B cell (primary cell): ENCODE measurements around the gene PTPRC. TPM values are rescaled to one million over a fixed set of nuclear protein-coding genes. Genes with fewer than 3 reads are reported as not detected.
A peak's percentile ranks its signal among the peaks of the same experiment; 100 is the strongest.

ENCODE experiments used
- ATAC-seq: fragments of 200-7000 bp; cut with Tn5 transposase; one replicate; pipeline ENCODE4 v1.10.0; 2021; ENCODE audit warnings: low read depth, mild to moderate bottlenecking, moderate number of reproducible peaks, moderate library complexity
- CTCF ChIA-PET: fragments of 350-600 bp; sonication (Branson Sonifier 250); formaldehyde crosslinking; loops from one replicate; lab custom pipeline; 2021; ENCODE audit warnings: antibody characterized with exemption, inconsistent platforms; lab: Charles Lee
- POLR2A ChIA-PET: fragments of 350-600 bp; sonication (Branson Sonifier 250); formaldehyde crosslinking; loops from one replicate; lab custom pipeline; 2021; ENCODE audit warnings: antibody characterized with exemption; lab: Charles Lee
- DNase-seq: peaks from one replicate; pipeline ENCODE4 v3.0.0; 2013
- H2AFZ ChIP-seq: 2 replicates; pipeline ENCODE4 v1.6.1; 2012; ENCODE audit warnings: mild to moderate bottlenecking, low read depth, low read length; ENCODE audit not compliant: insufficient read depth, poor library complexity, severe bottlenecking
- H3K27ac ChIP-seq, 2 donors: 1 replicate in 1 of 2; 2 replicates in 1 of 2; pipeline ENCODE4 v1.5.1; 2012 to 2013; ENCODE audit warnings: low read length in 2 of 2, mild to moderate bottlenecking in 2 of 2, moderate library complexity in 1 of 2
- H3K27me3 ChIP-seq, 4 experiments: fragments of 200-600 bp in 1 of 4; sonication (generic) in 1 of 4; replicated peaks in 1 of 4; 1 replicate in 2 of 4; 2 replicates in 2 of 4; pipeline versions ENCODE4 v1.6.1 to v1.7.0; 2013 to 2016; ENCODE audit warnings: low read length in 3 of 4, mild to moderate bottlenecking in 2 of 4, mixed read lengths in 1 of 4, moderate library complexity in 1 of 4; ENCODE audit not compliant: insufficient read depth in 4 of 4, control insufficient read depth in 3 of 4; ENCODE audit errors: control extremely low read depth in 1 of 4
- H3K36me3 ChIP-seq, 2 experiments: replicated peaks in 1 of 2; 1 replicate in 1 of 2; 2 replicates in 1 of 2; pipeline versions ENCODE4 v1.6.1 to v1.7.1; 2013; ENCODE audit warnings: low read length in 1 of 2; ENCODE audit not compliant: insufficient read depth in 2 of 2, control insufficient read depth in 1 of 2; ENCODE audit errors: control extremely low read depth in 1 of 2, extremely low read depth in 1 of 2
- H3K4me1 ChIP-seq, 2 donors: fragments of 200-600 bp in 1 of 2; sonication (generic) in 1 of 2; 1 replicate in 1 of 2; 2 replicates in 1 of 2; pipeline versions ENCODE4 v1.5.1 to v1.6.1; 2013 to 2017; ENCODE audit warnings: low read length in 2 of 2; ENCODE audit not compliant: control insufficient read depth in 2 of 2, insufficient read depth in 2 of 2
- H3K4me2 ChIP-seq: replicated peaks from 2 replicates; pipeline ENCODE3; 2012; ENCODE audit warnings: mild to moderate bottlenecking, low read depth, low read length; ENCODE audit not compliant: poor library complexity, severe bottlenecking
- H3K4me3 ChIP-seq, 5 experiments: fragments of 200-600 bp in 1 of 5; sonication (generic) in 1 of 5; 1 replicate in 3 of 5; 2 replicates in 2 of 5; pipeline versions ENCODE4 v1.5.1 to v1.7.0; 2011 to 2016; ENCODE audit warnings: low read length in 4 of 5, mild to moderate bottlenecking in 4 of 5, low read depth in 2 of 5, control low read depth in 1 of 5, moderate library complexity in 1 of 5; ENCODE audit not compliant: insufficient read depth in 1 of 5; ENCODE audit errors: control extremely low read depth in 1 of 5, extremely low read depth in 1 of 5
- H3K79me2 ChIP-seq: fragments of 200-600 bp; sonication (generic); one replicate; pipeline ENCODE4 v1.6.0; 2016; ENCODE audit warnings: low read length; ENCODE audit not compliant: control insufficient read depth, insufficient read depth
- H3K9ac ChIP-seq: fragments of 200-600 bp; sonication (generic); 2 replicates; pipeline ENCODE4 v1.6.1; 2017; ENCODE audit warnings: mild to moderate bottlenecking, low read length, moderate library complexity
- H3K9me3 ChIP-seq, 3 donors: one replicate each; pipeline versions ENCODE4 v1.6.1 to v1.7.1; 2013; ENCODE audit warnings: low read length in 2 of 3; ENCODE audit not compliant: control insufficient read depth in 2 of 3, insufficient read depth in 1 of 3; ENCODE audit errors: control extremely low read depth in 1 of 3
- H4K20me1 ChIP-seq: 2 replicates; pipeline ENCODE4 v1.6.0; 2012; ENCODE audit warnings: mild to moderate bottlenecking, low read length; ENCODE audit not compliant: insufficient read depth, control insufficient read depth, poor library complexity, severe bottlenecking
- H3K27ac Mint-ChIP-seq: one replicate; pipeline ENCODE4 v1.8.0; 2021; ENCODE audit warnings: mixed read lengths
- H3K27me3 Mint-ChIP-seq: one replicate; pipeline ENCODE4 v1.8.0; 2021; ENCODE audit warnings: mixed read lengths
- H3K4me1 Mint-ChIP-seq: one replicate; pipeline ENCODE4 v1.8.0; 2021; ENCODE audit warnings: mixed read lengths
- H3K4me3 Mint-ChIP-seq: one replicate; pipeline ENCODE4 v1.8.0; 2021; ENCODE audit warnings: mixed read lengths
- H3K9me3 Mint-ChIP-seq: one replicate; pipeline ENCODE4 v1.8.0; 2022; ENCODE audit warnings: mixed read lengths; ENCODE audit not compliant: insufficient read depth
- EZH2 ChIP-seq: IDR thresholded peaks from 2 replicates; pipeline ENCODE4 v1.6.1; 2012; ENCODE audit warnings: borderline replicate concordance, low read depth, mild to moderate bottlenecking, moderate library complexity, low read length; ENCODE audit not compliant: insufficient read depth, poor library complexity, severe bottlenecking
- WGBS: methylation state at CpG from one replicate; pipeline ENCODE4 v1.1.5; 2013; ENCODE audit warnings: missing lambda C conversion rate; ENCODE audit not compliant: insufficient coverage; 5-methylcytosine and 5-hydroxymethylcytosine counted together
- intact Hi-C: fragments of 100-400 bp; cut with micrococcal nuclease; formaldehyde crosslinking; loops from one replicate; pipeline ENCODE4 v1.10.0; 2022
- polyA plus RNA-seq: library from polyadenylated mRNA; depleted of rRNA; stranded (reverse); fragments of >200 nt; gene quantifications from 2 replicates; pipeline ENCODE4 v1.2.3, GENCODE V29; 2012
- total RNA-seq, 2 donors: library from RNA; stranded (reverse); fragments of 120-200 nt in 1 of 2; gene quantifications; 1 replicate in 1 of 2; 2 replicates in 1 of 2; pipeline versions ENCODE4 v1.2.3 to v1.2.4, GENCODE V29; 2013 to 2022
- TF ChIP-seq, protein P1 (sequence below): fragments of 200-600 bp; IDR thresholded peaks from one replicate; pipeline ENCODE4 v1.8.0; 2022; ENCODE audit warnings: antibody characterized with exemption, mild to moderate bottlenecking

PTPRC gene
- total and polyA plus RNA-seq, 2 donors (not counting 1 experiment from before 2014, with no cell fraction given): 151 to 543 TPM

DNA sequence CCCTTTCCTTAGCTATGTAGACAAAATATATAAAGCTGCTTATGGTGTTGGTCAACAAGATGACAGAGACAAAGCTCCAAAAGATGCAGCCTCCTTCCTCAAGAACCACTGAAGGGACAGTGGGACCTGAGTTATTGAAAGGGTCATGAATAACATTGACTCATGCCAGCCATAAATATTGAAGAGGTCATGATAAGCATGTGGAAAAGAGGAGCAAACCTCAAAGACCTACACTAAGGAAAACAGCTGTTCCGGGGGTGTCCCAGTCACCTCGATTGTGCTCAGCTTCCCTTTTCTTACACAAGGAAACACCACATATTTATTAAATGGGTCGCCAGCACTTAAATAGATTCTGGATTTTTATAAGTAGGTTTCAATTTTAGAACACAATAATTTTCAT is 112.9 kb downstream of the PTPRC start:
- WGBS: no CpG with 5 or more reads among the region's 3 CpGs
- Mint-ChIP-seq H3K4me3 (no peak overlapping the region), H3K27ac (no peak overlapping the region), H3K9me3 (no peaks in the 10 kb centered on the region), H3K4me1 (peaks cover 17% of the 10 kb centered on the region), H3K27me3 (no peaks in the 10 kb centered on the region)
- H3K27ac ChIP-seq: peak overlapping the region in 1 of 2 donors; percentile 5
- POLR2A ChIA-PET: no interaction called here
- H3K4me2 ChIP-seq: no peak overlapping the region
- H3K36me3 ChIP-seq: peaks cover 31 to 90% of the 10 kb centered on the region in 2 experiments
- no peaks in the 10 kb centered on the region for H3K27me3 ChIP-seq
- no peak for DNase-seq
- H3K9ac ChIP-seq: no peak overlapping the region
- no peak for ATAC-seq
- peaks cover 0 to 10% of the 10 kb centered on the region in 2 donors for H3K4me1 ChIP-seq
- CTCF ChIA-PET: interaction anchor here (1.5 to 2.2 kb wide), 2 partner anchors 50 to 361 kb away, joined by 4 to 7 read pairs; no protein-coding TSS in a partner anchor
- H3K79me2 ChIP-seq: no peaks in the 10 kb centered on the region
- TF ChIP-seq EZH2: no peak
- TF ChIP-seq, protein P1, sequence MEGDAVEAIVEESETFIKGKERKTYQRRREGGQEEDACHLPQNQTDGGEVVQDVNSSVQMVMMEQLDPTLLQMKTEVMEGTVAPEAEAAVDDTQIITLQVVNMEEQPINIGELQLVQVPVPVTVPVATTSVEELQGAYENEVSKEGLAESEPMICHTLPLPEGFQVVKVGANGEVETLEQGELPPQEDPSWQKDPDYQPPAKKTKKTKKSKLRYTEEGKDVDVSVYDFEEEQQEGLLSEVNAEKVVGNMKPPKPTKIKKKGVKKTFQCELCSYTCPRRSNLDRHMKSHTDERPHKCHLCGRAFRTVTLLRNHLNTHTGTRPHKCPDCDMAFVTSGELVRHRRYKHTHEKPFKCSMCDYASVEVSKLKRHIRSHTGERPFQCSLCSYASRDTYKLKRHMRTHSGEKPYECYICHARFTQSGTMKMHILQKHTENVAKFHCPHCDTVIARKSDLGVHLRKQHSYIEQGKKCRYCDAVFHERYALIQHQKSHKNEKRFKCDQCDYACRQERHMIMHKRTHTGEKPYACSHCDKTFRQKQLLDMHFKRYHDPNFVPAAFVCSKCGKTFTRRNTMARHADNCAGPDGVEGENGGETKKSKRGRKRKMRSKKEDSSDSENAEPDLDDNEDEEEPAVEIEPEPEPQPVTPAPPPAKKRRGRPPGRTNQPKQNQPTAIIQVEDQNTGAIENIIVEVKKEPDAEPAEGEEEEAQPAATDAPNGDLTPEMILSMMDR: no peak
- H2AFZ ChIP-seq: no peak overlapping the region
- H4K20me1 ChIP-seq: peaks cover 9% of the 10 kb centered on the region
- H3K9me3 ChIP-seq: no peaks in the 10 kb centered on the region
- intact Hi-C loops: loop anchor here (2.0 to 5.0 kb wide), 2 partner anchors 13 to 34 kb away; no protein-coding TSS in a partner anchor
- H3K4me3 ChIP-seq: no peak overlapping the region

DNA sequence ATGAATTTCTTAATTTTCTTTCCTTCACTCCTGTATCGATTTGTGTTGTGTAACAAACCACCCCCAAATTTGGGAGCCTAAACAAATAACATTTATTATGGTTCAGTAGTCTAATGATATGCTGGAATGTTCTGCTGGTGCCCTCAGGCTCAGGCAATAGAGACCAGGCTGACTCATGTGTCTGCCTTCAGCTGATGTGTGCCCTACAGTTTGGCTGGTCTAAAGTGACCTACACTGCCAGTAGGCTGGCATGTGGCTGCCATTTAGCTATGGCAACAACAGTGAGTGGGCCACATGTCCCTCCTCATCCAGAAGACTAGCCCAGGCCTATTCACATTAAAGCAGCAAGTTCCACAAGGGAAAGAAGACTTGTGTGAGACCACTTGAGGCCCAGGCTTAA is 115.8 kb downstream of the PTPRC start:
- no peak for ATAC-seq
- Histone ChIP-seq H3K4me1 (peaks cover 0 to 10% of the 10 kb centered on the region in 2 donors), H3K27ac (peak overlapping the region in 1 of 2 donors; percentile 53), H3K36me3 (peaks cover 25 to 72% of the 10 kb centered on the region in 2 experiments), H3K79me2 (no peaks in the 10 kb centered on the region), H4K20me1 (peaks cover 3% of the 10 kb centered on the region), H3K9ac (no peak overlapping the region), H3K4me3 (no peak overlapping the region), H2AFZ (no peak overlapping the region), H3K27me3 (no peaks in the 10 kb centered on the region), H3K9me3 (no peaks in the 10 kb centered on the region), H3K4me2 (no peak overlapping the region)
- intact Hi-C loops: loop anchor here (5.0 kb wide), 3 partner anchors 37 to 798 kb away; no protein-coding TSS in a partner anchor
- ChIA-PET CTCF (interaction anchor here (2.4 kb wide), 1 partner anchor 359 kb away, joined by 8 read pairs; no protein-coding TSS in a partner anchor), POLR2A (no interaction called here)
- no CpG with 5 or more reads among the region's 1 CpG for WGBS
- no peak for DNase-seq
- no peak for TF ChIP-seq EZH2
- TF ChIP-seq, protein P1: no peak
- Mint-ChIP-seq H3K27ac (peak overlapping the region; percentile 71), H3K4me1 (peaks cover 17% of the 10 kb centered on the region), H3K4me3 (no peak overlapping the region), H3K9me3 (no peaks in the 10 kb centered on the region), H3K27me3 (no peaks in the 10 kb centered on the region)
